ENCODE results near the gene SLC8A2.

Gene SLC8A2, protein sequence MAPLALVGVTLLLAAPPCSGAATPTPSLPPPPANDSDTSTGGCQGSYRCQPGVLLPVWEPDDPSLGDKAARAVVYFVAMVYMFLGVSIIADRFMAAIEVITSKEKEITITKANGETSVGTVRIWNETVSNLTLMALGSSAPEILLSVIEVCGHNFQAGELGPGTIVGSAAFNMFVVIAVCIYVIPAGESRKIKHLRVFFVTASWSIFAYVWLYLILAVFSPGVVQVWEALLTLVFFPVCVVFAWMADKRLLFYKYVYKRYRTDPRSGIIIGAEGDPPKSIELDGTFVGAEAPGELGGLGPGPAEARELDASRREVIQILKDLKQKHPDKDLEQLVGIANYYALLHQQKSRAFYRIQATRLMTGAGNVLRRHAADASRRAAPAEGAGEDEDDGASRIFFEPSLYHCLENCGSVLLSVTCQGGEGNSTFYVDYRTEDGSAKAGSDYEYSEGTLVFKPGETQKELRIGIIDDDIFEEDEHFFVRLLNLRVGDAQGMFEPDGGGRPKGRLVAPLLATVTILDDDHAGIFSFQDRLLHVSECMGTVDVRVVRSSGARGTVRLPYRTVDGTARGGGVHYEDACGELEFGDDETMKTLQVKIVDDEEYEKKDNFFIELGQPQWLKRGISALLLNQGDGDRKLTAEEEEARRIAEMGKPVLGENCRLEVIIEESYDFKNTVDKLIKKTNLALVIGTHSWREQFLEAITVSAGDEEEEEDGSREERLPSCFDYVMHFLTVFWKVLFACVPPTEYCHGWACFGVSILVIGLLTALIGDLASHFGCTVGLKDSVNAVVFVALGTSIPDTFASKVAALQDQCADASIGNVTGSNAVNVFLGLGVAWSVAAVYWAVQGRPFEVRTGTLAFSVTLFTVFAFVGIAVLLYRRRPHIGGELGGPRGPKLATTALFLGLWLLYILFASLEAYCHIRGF

DNA sequence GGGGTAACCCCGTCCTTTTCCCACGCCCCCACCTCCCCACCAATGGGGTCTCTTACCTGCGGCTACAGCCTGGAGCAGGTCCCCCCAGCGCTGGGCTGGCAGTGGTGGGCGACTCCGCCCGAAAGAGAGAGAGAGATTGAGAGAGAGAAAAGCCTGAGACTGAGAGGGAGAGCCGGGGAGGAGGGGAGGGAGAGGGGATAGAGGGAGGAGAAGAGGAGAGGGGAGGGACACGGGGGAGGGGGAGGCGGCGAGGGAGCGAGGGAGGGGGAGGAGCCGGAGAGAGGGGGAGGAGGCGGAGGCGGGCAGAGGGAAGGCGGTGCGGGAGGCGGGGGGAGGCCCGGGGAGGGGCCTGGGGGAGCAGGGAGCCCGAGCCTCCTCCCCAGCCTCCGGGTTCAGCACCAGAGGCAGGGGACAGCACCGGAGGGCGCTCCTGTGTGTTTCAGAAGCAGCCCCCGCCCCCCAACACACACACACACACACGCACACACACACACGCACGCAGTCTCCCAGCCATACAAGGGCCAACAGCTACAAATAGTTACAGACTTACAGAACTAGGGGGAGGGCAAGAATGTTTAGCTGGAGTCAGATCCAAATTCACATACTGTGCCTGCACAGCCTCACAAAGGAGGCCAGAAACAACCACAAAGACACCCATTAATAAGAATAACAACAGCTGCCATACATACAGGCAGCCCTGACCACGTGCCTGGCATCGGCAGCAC, at the start of gene SLC8A2:
Gene SLC8A2 (minus strand): TSS at position 161 of the 725 bp plus-strand sequence. CDS start 5,490 bp downstream, outside the sequence.
- peak; percentile 89 for DNase-seq

- no peak for DNase-seq
Observed at GRCh38 chr19:47520839-47521238, 49.1 kb upstream of the SLC8A2 start.

DNA sequence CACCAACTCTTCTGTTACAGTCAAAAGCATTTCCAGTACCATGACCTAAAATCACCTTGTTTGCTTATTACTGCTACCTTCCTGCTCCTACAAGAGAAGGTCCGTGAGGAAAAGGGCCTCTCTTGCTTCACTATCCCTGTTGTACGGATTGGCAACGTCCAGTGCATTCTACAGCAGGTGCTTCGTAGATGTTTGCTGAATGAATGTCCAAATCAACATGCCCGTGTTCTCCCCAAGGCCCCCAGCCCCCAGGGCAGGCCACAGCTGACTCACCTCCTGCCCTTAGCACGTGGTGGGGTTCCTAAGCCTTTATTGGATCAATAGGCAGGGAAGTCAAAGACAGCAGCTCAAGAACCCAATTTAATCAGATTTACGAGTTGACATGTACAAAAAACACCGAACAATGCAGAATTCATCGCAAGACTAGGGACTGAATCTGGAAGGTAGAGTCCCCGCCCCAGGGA, 48.7 kb upstream of the SLC8A2 start:
- DNase-seq, result no peak

DNA sequence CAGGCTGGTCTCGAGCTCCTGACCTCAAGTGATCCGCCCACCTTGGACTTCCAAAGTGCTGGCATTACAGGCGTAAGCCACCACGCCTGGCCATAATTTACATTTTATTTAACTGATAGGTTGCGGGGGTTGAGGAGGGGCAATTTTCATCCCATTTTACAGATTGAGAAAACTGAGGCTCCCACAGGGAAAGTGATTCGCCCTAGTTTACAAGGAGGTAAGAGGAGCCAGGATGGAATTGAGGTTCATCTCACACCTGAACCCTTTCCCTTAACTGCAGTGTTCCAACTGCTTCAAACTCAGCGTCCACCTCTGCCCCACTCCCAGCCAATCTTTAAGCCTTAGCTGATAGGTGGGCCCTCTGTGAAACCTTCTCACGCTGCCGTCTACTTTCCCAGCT, 47.2 kb upstream of the SLC8A2 start:
- DNase-seq, result no peak

GRCh38 chr19:47518139-47518538, 46.4 kb upstream of the SLC8A2 start:
- no peak for DNase-seq

GRCh38 chr19:47514869-47515588, 43.3 kb upstream of the SLC8A2 start, which contains the start of gene NAPA:
TSS of gene NAPA (minus strand) at chr19:47515063. CDS start at chr19:47514940, 123 bp downstream.
- DNase-seq, result peak; percentile 100

DNA sequence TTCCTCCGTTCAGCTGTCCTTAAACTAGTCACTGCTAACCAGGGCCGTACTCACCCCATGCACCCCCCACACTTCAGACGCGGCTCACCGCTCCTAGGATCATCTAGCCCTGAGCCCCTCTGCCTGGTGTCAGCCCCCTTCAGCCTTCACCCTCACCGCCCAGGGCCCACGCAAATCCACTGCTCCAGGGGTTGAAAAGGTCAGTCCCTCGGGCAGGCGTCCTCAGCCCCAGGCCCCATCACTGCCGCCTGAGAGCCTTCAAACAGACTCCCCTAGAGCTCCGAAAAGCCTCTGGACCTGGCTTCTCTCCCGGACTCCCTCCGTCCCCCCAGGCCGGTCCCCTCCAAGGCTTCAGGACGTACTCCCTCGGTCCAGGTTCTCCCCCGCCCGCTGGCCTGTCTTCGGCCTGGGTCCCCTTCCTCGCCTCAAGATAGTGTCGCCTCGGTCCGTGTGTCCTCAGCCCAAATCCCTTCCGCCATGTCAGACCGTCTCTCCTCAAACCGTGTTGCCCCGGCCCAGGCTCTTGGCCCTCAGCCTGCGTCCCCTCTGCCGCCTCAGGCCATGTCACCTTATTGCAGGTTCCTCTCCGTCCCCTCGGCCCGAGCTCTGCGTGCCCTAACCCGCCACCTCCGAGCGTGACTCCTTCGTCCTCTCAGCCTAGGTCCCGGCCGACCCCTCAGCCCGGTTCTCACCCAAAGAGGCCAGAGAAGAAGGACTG, 42.6 kb upstream of the SLC8A2 start:
- peak; percentile 58 for DNase-seq

- DNase-seq, result no peak
Observed at GRCh38 chr19:47512948-47513319, 41.2 kb upstream of the SLC8A2 start.

GRCh38 chr19:47512183-47512947, 40.7 kb upstream of the SLC8A2 start:
- no peak for DNase-seq

GRCh38 chr19:47511681-47512080, 40.0 kb upstream of the SLC8A2 start:
- DNase-seq, result peak; percentile 37

- DNase-seq, result no peak
Observed at GRCh38 chr19:47511128-47511517, 39.4 kb upstream of the SLC8A2 start.

DNA sequence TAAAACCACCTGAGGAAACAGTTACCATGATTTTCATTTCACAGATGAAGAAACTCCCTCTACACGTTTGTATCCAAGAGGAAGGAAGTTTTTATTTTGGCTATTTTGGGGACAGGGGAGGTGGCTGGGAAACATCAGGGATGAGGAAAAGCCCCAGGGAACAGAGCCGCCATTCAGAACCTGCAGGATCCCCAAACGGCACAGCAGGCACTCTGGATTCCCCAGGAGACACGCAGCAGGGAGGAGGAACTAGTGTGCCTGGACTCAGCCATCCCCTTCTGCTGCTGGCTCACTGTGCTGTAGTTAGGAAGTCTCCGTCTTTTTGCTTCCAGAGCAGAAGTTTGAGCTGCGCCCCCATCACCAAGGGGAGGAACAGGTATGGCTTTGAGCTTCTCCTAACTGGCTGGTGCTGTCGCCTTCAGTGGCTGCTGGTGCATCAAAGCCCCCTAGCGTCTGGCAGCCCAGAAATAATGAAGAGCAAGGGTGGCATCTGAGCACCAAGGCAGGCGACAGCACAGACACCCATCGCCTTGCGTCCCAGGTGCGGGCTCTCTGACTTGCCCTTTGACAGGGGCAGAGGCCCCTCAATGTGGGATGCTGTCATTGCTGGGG, 38.9 kb upstream of the SLC8A2 start:
- DNase-seq, result no peak

GRCh38 chr19:47509973-47510372, 38.3 kb upstream of the SLC8A2 start:
- DNase-seq, result no peak

GRCh38 chr19:47509170-47509847, 37.6 kb upstream of the SLC8A2 start:
- DNase-seq, result no peak

DNA sequence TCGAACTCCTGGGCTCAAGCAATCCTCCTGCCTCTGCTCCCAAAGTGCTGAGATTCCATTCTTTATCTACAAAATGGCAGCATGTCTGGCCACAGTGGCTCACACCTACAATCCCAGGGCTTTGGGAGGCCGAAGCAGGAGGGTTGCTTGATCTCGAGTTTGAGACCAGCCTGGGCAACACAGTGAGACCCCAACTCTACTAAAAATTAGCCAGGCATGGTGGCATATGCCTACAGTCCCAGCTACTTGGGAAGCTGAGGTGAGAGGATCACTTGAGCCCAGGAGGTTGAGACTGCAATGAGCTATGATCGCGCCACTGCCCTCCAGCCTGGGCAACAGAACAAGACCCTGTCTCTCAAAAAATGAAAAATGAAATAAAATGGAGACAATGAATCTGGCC, 37.0 kb upstream of the SLC8A2 start:
- DNase-seq, result no peak

- DNase-seq, result no peak
Observed at GRCh38 chr19:47507924-47508553, 36.3 kb upstream of the SLC8A2 start.

- no peak for DNase-seq
Observed at GRCh38 chr19:47507012-47507411, 35.3 kb upstream of the SLC8A2 start.

- no peak for DNase-seq
Observed at GRCh38 chr19:47506459-47506858, 34.8 kb upstream of the SLC8A2 start.

DNA sequence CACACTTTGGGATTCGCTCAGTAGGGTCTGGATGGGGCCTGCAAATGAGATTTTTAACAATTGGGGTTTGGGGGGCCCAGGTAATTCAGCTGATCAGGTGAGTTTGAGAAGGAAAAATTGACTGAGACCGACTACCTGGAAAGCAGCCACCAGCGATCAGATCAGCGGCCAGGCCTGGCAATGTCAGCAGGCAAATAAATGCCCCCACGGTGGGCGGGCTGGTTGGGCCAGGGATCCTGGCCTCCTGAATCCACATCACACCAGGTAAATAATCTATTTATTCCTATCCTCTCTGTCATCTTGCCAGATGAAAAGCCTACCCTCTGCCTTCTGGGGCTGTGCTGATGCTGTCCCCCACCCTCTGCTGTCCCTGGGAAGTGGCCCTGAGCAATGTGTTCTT, 33.8 kb upstream of the SLC8A2 start:
- DNase-seq, result no peak

Data from NCI-H69 (cell line).